SIG-M5 treated with dmso at 0.1 percent for 504 hours (cell line): ENCODE measurements around the gene UPF3B.
"Not testable (repeated sequence)": the region's sequence is repeated elsewhere in the genome, so short reads cannot be mapped to it uniquely, and the experiment has no call there.

ENCODE experiments used
- DNase-seq: peaks from one replicate; lab custom pipeline; 2025; ENCODE audit not compliant: unreplicated experiment; lab: John Stamatoyannopoulos, UW

Gene UPF3B

GRCh38 chrX:119852382-119853353 lies at the start of gene UPF3B:
Gene UPF3B, minus strand, starts transcription at chrX:119852963. Its CDS starts 35 bp downstream, at chrX:119852928.
- peak; percentile 95 for DNase-seq

GRCh38 chrX:119900976-119901375 lies 48.2 kb upstream of the UPF3B start:
- no peak for DNase-seq

DNA sequence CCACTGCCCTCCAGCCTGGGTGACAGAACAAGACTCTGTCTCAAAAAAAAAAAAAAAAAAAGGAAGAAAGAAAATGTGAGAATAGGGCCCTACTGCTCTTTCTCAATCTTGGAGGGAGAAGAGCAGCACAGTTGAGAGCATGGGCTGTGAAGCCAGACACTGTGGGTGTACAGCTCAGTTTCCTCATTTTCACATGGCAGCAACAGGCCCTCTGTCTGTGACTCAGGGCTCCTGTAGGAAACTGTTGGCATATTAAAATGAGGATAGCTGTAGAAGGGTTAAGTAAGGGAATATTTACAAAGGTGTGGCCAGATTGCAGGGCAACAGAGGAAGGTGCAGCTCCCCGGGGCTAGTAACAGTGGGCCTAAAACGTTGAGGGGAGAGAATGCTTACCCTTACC lies 46.4 kb upstream of the UPF3B start:
- peak; percentile 55 for DNase-seq

- no peak for DNase-seq
Measured at GRCh38 chrX:119895843-119896326, 43.1 kb upstream of the UPF3B start, which contains the start of gene AKAP14. Gene AKAP14, plus strand, starts transcription at chrX:119895893. Its CDS starts 7,331 bp downstream, at chrX:119903224.

- not testable (repeated sequence) for DNase-seq
Measured at GRCh38 chrX:119891961-119892692, 39.4 kb upstream of the UPF3B start.

DNA sequence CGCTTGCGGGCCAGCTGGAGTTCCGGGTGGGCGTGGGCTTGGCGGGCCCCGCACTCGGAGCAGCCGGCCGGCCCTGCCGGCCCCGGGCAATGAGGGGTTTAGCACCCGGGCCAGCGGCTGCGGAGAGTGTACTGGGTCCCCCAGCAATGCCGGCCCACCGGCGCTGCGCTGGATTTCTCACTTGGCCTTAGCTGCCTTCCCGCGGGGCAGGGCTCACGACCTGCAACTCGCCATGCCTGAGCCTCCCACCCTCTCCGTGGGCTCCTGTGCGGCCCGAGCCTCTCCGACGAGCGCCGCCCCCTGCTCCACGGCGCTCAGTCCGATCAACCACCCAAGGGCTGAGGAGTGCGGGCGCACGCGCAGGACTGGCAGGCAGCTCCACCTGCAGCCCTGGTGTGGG lies 37.9 kb upstream of the UPF3B start:
- DNase-seq, result not testable (repeated sequence)

GRCh38 chrX:119887721-119888425 lies 35.1 kb upstream of the UPF3B start:
- peak; percentile 60 for DNase-seq

- no peak for DNase-seq
Measured at GRCh38 chrX:119885554-119886428, 33.0 kb upstream of the UPF3B start.

DNA sequence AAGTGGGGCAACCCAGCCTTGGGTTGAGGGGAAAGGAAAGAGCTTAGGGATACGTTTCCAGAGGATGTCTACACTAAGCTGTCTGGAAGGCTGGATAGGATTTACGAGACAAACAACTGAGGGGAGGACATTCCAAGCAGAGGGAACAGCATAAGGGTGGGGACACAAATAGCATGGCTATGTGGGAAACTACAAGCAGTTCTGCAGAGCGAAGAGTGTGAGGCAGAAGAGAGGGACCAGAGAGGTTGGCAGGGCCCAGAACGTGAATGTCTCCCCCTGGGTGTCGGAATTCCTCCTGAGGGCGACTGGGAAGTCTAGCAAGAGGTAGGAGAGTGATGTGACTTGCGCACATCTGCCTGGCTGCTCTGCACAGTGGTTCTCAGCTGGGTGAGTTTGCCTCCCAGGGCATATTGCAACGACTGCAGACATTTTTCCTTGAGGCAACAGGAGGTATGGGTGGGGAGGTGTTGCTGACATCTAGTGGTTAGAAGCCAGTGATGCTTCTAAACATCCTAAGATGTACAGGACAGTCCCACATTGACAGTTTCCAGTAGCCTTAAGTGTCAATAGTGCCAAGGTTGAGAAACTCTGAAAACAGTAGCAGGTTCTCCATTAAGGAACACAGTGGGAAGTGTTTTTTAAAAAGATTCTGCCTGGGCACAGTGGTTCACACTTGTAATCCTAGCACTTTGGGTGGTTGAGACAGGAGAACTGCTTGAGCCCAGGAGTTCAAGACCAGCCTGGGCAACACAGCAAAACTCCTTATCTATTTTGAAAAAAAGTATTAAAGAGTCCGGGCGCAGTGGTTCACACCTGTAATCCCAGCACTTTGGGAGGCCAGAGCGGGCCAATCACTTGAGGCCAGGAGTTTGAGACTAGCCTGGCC lies 28.0 kb upstream of the UPF3B start:
- peak; percentile 69 for DNase-seq

- DNase-seq, result no peak
Measured at GRCh38 chrX:119880076-119880475, 27.3 kb upstream of the UPF3B start.

GRCh38 chrX:119878740-119879139 lies 26.0 kb upstream of the UPF3B start:
- no peak for DNase-seq

GRCh38 chrX:119871599-119872395 lies 19.0 kb upstream of the UPF3B start, which contains the start of the genes NDUFA1 and RNF113A:
Gene NDUFA1, plus strand, starts transcription at chrX:119871832. Its CDS starts 80 bp downstream, at chrX:119871912.
Gene RNF113A, minus strand, starts transcription at chrX:119871733. Its CDS starts 120 bp downstream, at chrX:119871613.
- peak; percentile 94 for DNase-seq

- no peak for DNase-seq
Measured at GRCh38 chrX:119871245-119871598, 18.5 kb upstream of the UPF3B start.

GRCh38 chrX:119870626-119871131 lies 17.9 kb upstream of the UPF3B start:
- DNase-seq, result peak; percentile 61

GRCh38 chrX:119853444-119853843 lies 681 bp upstream of the UPF3B start:
- DNase-seq, result no peak

- no peak for DNase-seq
Measured at GRCh38 chrX:119833905-119834304, 18.9 kb downstream of the UPF3B start.

DNA sequence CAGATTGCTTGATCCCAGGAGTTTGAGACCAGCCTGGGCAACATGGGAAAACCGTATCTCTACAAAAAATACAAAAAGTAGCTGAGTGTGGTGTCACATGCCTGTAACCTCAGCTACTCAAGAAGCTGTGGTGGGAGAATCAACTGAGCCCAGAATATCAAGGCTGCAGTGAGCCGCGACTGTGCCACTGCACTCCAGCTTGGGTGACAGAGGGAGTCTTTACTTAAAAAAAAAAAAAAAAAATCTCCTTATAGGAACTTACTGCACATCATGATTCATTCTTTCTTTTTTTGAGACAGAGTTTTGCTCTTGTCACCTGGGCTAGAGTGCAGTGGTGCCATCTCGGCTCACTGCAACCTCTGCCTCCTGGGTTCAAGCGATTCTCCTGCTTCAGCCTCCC lies 24.3 kb downstream of the UPF3B start:
- DNase-seq, result no peak

GRCh38 chrX:119826399-119826959 lies 26.3 kb downstream of the UPF3B start:
- DNase-seq, result no peak
